ENCODE results near the gene PLEKHG3.
A peak's percentile ranks its signal among the peaks of the same experiment; 100 is the strongest.

The PLEKHG3 gene

GRCh38 chr14:64754685-64755084, 50.5 kb downstream of the PLEKHG3 start:
- H3K27ac Mint-ChIP-seq = peak overlapping the region in 2 of 3 experiments; percentile 16 to 75
- peaks cover 6% of the 10 kb centered on the region for H3K27me3 Mint-ChIP-seq (ENCODE audit: low read depth)
- TF ChIP-seq, protein P1, sequence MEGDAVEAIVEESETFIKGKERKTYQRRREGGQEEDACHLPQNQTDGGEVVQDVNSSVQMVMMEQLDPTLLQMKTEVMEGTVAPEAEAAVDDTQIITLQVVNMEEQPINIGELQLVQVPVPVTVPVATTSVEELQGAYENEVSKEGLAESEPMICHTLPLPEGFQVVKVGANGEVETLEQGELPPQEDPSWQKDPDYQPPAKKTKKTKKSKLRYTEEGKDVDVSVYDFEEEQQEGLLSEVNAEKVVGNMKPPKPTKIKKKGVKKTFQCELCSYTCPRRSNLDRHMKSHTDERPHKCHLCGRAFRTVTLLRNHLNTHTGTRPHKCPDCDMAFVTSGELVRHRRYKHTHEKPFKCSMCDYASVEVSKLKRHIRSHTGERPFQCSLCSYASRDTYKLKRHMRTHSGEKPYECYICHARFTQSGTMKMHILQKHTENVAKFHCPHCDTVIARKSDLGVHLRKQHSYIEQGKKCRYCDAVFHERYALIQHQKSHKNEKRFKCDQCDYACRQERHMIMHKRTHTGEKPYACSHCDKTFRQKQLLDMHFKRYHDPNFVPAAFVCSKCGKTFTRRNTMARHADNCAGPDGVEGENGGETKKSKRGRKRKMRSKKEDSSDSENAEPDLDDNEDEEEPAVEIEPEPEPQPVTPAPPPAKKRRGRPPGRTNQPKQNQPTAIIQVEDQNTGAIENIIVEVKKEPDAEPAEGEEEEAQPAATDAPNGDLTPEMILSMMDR (IDR thresholded peaks at IDR 0.05; ENCODE audit: unreplicated experiment in 3 of 3) = no peak
- peaks cover 7% of the 10 kb centered on the region for H3K36me3 Mint-ChIP-seq (ENCODE audit: low read depth)
- no peaks in the 10 kb centered on the region for H3K9me3 Mint-ChIP-seq
- H3K4me3 Mint-ChIP-seq = peak overlapping the region in 1 of 3 experiments; percentile 29
- peaks cover 43% of the 10 kb centered on the region for H3K4me1 Mint-ChIP-seq

- H3K4me1 Mint-ChIP-seq = peaks cover 55% of the 10 kb centered on the region
- TF ChIP-seq, protein P1 (IDR thresholded peaks at IDR 0.05; ENCODE audit: unreplicated experiment in 3 of 3) = no peak
- H3K36me3 Mint-ChIP-seq (ENCODE audit: low read depth) = no peaks in the 10 kb centered on the region
- peak overlapping the region; percentile 47 to 75 (median 71) for H3K27ac Mint-ChIP-seq
- no peak overlapping the region for H3K4me3 Mint-ChIP-seq
- peaks cover 8% of the 10 kb centered on the region for H3K27me3 Mint-ChIP-seq (ENCODE audit: low read depth)
- H3K9me3 Mint-ChIP-seq = no peaks in the 10 kb centered on the region
Observed at GRCh38 chr14:64755781-64756221, 51.6 kb downstream of the PLEKHG3 start.

- H3K27me3 Mint-ChIP-seq (ENCODE audit: low read depth) = peaks cover 8% of the 10 kb centered on the region
- H3K9me3 Mint-ChIP-seq = no peaks in the 10 kb centered on the region
- peak overlapping the region in 1 of 3 experiments; percentile 22 for H3K4me3 Mint-ChIP-seq
- peak overlapping the region; percentile 78 to 96 (median 95) for H3K27ac Mint-ChIP-seq
- H3K36me3 Mint-ChIP-seq (ENCODE audit: low read depth) = no peaks in the 10 kb centered on the region
- TF ChIP-seq, protein P1 (IDR thresholded peaks at IDR 0.05; ENCODE audit: unreplicated experiment in 3 of 3) = no peak
- peaks cover 64% of the 10 kb centered on the region for H3K4me1 Mint-ChIP-seq
Observed at GRCh38 chr14:64756712-64757111, 52.5 kb downstream of the PLEKHG3 start.

GRCh38 chr14:64757601-64758000, 53.4 kb downstream of the PLEKHG3 start:
- Mint-ChIP-seq H3K27ac (peak overlapping the region; percentile 95 to 96 (median 96)), H3K36me3 (ENCODE audit: low read depth) (no peaks in the 10 kb centered on the region), H3K9me3 (no peaks in the 10 kb centered on the region), H3K4me1 (peaks cover 73% of the 10 kb centered on the region), H3K4me3 (no peak overlapping the region), H3K27me3 (ENCODE audit: low read depth) (peaks cover 8% of the 10 kb centered on the region)
- TF ChIP-seq, protein P1 (IDR thresholded peaks at IDR 0.05; ENCODE audit: unreplicated experiment in 3 of 3) = no peak

DNA sequence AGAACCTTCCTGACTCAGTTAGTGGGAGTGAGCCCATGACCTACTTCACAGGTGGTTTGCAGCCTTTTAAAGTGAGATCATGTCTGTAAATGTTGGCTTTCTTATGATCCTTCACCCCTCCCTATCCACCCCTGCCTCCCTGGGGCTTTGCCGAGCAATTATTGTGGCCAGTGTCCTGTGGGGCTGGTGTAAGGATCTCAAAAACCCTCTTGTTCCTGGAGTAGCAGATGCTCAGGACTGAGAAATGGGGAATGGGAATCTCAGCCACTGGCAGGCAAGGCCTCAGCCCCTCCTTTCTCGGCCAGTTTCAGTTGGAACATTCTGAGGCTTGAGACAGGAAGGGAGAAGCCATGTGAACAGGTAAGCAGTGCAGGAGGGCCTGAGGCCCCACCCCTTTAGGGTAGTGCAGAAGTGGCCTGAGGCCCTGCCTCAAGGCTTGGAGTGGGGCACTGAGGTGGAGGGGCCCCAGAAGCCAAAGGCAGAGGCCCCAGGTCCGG, 53.8 kb downstream of the PLEKHG3 start:
- H3K27ac Mint-ChIP-seq = peak overlapping the region; percentile 95 to 96 (median 96)
- H3K4me3 Mint-ChIP-seq = no peak overlapping the region
- H3K36me3 Mint-ChIP-seq (ENCODE audit: low read depth) = no peaks in the 10 kb centered on the region
- TF ChIP-seq, protein P1 (IDR thresholded peaks at IDR 0.05; ENCODE audit: unreplicated experiment in 3 of 3) = no peak
- peaks cover 77% of the 10 kb centered on the region for H3K4me1 Mint-ChIP-seq
- peaks cover 8% of the 10 kb centered on the region for H3K27me3 Mint-ChIP-seq (ENCODE audit: low read depth)
- H3K9me3 Mint-ChIP-seq = no peaks in the 10 kb centered on the region

Data from nephron (organoid).